Endothelial cell of umbilical vein (primary cell): ENCODE measurements around the gene INSRR. TPM values are rescaled to one million over a fixed set of nuclear protein-coding genes. Genes with fewer than 3 reads are reported as not detected.
A peak's percentile ranks its signal among the peaks of the same experiment; 100 is the strongest.

Source experiments
- BruUV-seq: library from RNA; stranded (reverse); fragments of 400-500 nt; replicated peaks from 2 replicates; lab custom pipeline; 2021; lab: Mats Ljungman, UMichigan
- CTCF ChIA-PET: fragments of 300-600, 350-600 bp; sonication (Branson Sonifier 250); formaldehyde crosslinking; loops from one replicate; lab custom pipeline; 2021; ENCODE audit warnings: antibody characterized with exemption, inconsistent platforms; lab: Charles Lee
- POLR2A ChIA-PET: fragments of 300-600, 350-600 bp; sonication (Branson Sonifier 250); formaldehyde crosslinking; loops from one replicate; lab custom pipeline; 2021; ENCODE audit warnings: antibody characterized with exemption, inconsistent platforms; lab: Charles Lee
- DNase-seq: peaks from one replicate; pipeline ENCODE4 v3.0.0-alpha.2; 2011; ENCODE audit warnings: low read depth, low spot score
- FAIRE-seq: peaks from 2 replicates; lab custom pipeline; 2011; peaks lifted over from hg19 to GRCh38; lab: Jason Lieb, UNC
- H2AFZ ChIP-seq: 2 replicates; pipeline ENCODE4 v1.6.0; 2012; ENCODE audit warnings: low read depth, low read length, control low read depth, inconsistent platforms
- H3K27ac ChIP-seq: 2 replicates; pipeline ENCODE4 v1.5.1; 2011; ENCODE audit warnings: low read depth, mild to moderate bottlenecking, control low read depth, low read length, moderate library complexity; ENCODE audit not compliant: insufficient read depth
- H3K27me3 ChIP-seq, 2 experiments: 2 replicates each; pipeline versions ENCODE4 v1.6.0 to v1.6.1; 2011; ENCODE audit warnings: low read length in 2 of 2, mixed read lengths in 1 of 2; ENCODE audit not compliant: control insufficient read depth in 2 of 2, insufficient read depth in 2 of 2
- H3K36me3 ChIP-seq, 2 experiments: 2 replicates in 1 of 2; 3 replicates in 1 of 2; pipeline ENCODE4 v1.5.1; 2011; ENCODE audit warnings: low read length in 2 of 2, mild to moderate bottlenecking in 1 of 2, moderate library complexity in 1 of 2; ENCODE audit not compliant: control insufficient read depth in 2 of 2, insufficient read depth in 2 of 2; ENCODE audit errors: extremely low read depth in 1 of 2
- H3K4me1 ChIP-seq: 3 replicates; pipeline ENCODE4 v1.5.1; 2011; ENCODE audit warnings: mild to moderate bottlenecking, low read length; ENCODE audit not compliant: control insufficient read depth, insufficient read depth; ENCODE audit errors: extremely low read depth
- H3K4me2 ChIP-seq: 2 replicates; pipeline ENCODE4 v1.6.1; 2011; ENCODE audit warnings: low read length, control low read depth, mixed read lengths; ENCODE audit not compliant: insufficient read depth
- H3K4me3 ChIP-seq, 3 experiments: fragments of 200-600 bp in 1 of 3; sonication (generic), shearing (Covaris generic) in 1 of 3; replicated peaks in 1 of 3; 2 replicates each; pipeline ENCODE4 v1.5.1; 2011 to 2016; ENCODE audit warnings: control low read depth in 3 of 3, low read length in 3 of 3, mild to moderate bottlenecking in 2 of 3, inconsistent platforms in 1 of 3, low read depth in 1 of 3, moderate library complexity in 1 of 3; ENCODE audit not compliant: insufficient read depth in 1 of 3
- H3K79me2 ChIP-seq: 2 replicates; pipeline ENCODE4 v1.6.0; 2012; ENCODE audit warnings: low read length, inconsistent platforms; ENCODE audit not compliant: control insufficient read depth, insufficient read depth
- H3K9ac ChIP-seq: replicated peaks from 2 replicates; pipeline ENCODE3; 2011; ENCODE audit warnings: low read length, control low read depth; ENCODE audit not compliant: insufficient read depth; ENCODE audit errors: extremely low read depth
- H3K9me1 ChIP-seq: replicated peaks from 3 replicates; pipeline ENCODE4 v1.6.0; 2011; ENCODE audit warnings: mild to moderate bottlenecking, low read length; ENCODE audit not compliant: control insufficient read depth, insufficient read depth; ENCODE audit errors: extremely low read depth
- H3K9me3 ChIP-seq: replicated peaks from 2 replicates; pipeline ENCODE4 v1.5.1; 2012; ENCODE audit warnings: low read length, inconsistent platforms; ENCODE audit not compliant: control insufficient read depth, insufficient read depth
- H4K20me1 ChIP-seq: replicated peaks from 2 replicates; pipeline ENCODE3; 2011; ENCODE audit warnings: mild to moderate bottlenecking, low read length; ENCODE audit not compliant: control insufficient read depth, insufficient read depth; ENCODE audit errors: extremely low read depth
- EZH2 ChIP-seq: IDR thresholded peaks from 2 replicates; pipeline ENCODE4 v1.6.1; 2012; ENCODE audit warnings: borderline replicate concordance, low read depth, mild to moderate bottlenecking, moderate library complexity, low read length, inconsistent platforms; ENCODE audit not compliant: severe bottlenecking
- FOS ChIP-seq: IDR thresholded peaks from 2 replicates; pipeline ENCODE4 v1.6.1; 2011; ENCODE audit warnings: mild to moderate bottlenecking, low read length, moderate library complexity, borderline replicate concordance; ENCODE audit not compliant: insufficient read depth
- MYC ChIP-seq: IDR thresholded peaks from one replicate; pipeline ENCODE4 v1.6.1; 2011; ENCODE audit warnings: mild to moderate bottlenecking, low read depth, low read length
- POLR2A ChIP-seq: IDR thresholded peaks from 2 replicates; pipeline ENCODE4 v1.6.1; 2012; ENCODE audit warnings: low read depth, mild to moderate bottlenecking, control low read depth, low read length
- dilution Hi-C: fragments of 300-500 bp; cut with MboI; formaldehyde crosslinking; loops from one replicate; pipeline ENCODE4 v1.15.0; 2019; ENCODE audit warnings: low sequenced_read_pairs; ENCODE audit not compliant: extremely low pct_ligation_motif_present
- intact Hi-C: fragments of 100-400 bp; cut with micrococcal nuclease; formaldehyde crosslinking; loops from one replicate; pipeline ENCODE4 v1.10.0; 2022
- polyA plus RNA-seq, 4 experiments: library from polyadenylated mRNA; depleted of rRNA in 3 of 4; stranded (reverse) in 3 of 4; unstranded in 1 of 4; fragments of >200 nt; gene quantifications; 2 replicates each; pipeline versions ENCODE4 v1.2.1 to v1.2.3, GENCODE V29; 2011 to 2012; ENCODE audit warnings: missing spikeins in 1 of 4
- total RNA-seq: library from RNA; stranded (reverse); gene quantifications from 2 replicates; pipeline ENCODE4 v1.2.3, GENCODE V29; 2021
- TF ChIP-seq, protein P1 (sequence below), 2 donors: IDR thresholded peaks; 1 replicate in 1 of 2; 2 replicates in 1 of 2; pipeline ENCODE4 v1.5.1; 2011; ENCODE audit warnings: low read length in 2 of 2, mild to moderate bottlenecking in 2 of 2, moderate library complexity in 2 of 2, control low read depth in 1 of 2, inconsistent platforms in 1 of 2, low read depth in 1 of 2; ENCODE audit not compliant: insufficient read depth in 1 of 2; ENCODE audit errors: extremely low read depth in 1 of 2

Gene INSRR
- total and polyA plus RNA-seq, 2 donors (not counting 3 experiments of a cell fraction or from before 2014, with no cell fraction given) = not detected

- peaks cover 10% of the 10 kb centered on the region for H3K4me1 ChIP-seq
- dilution Hi-C loops (no loop called here), intact Hi-C loops (no loop called here)
Observed at GRCh38 chr1:156805766-156806511, 53.0 kb downstream of the INSRR start.

More at GRCh38 chr1:156805766-156806511, 53.0 kb downstream of the INSRR start:
- H2AFZ ChIP-seq = no peak overlapping the region
- H3K9ac ChIP-seq = no peak overlapping the region
- H3K9me1 ChIP-seq = no peaks in the 10 kb centered on the region
- POLR2A ChIA-PET = no interaction called here
- CTCF ChIA-PET = interaction anchor here (0.6 to 2.3 kb wide), 8 partner anchors 8 to 277 kb away, joined by 3 to 15 read pairs (median 7); no protein-coding TSS in a partner anchor
- TF ChIP-seq, protein P1, sequence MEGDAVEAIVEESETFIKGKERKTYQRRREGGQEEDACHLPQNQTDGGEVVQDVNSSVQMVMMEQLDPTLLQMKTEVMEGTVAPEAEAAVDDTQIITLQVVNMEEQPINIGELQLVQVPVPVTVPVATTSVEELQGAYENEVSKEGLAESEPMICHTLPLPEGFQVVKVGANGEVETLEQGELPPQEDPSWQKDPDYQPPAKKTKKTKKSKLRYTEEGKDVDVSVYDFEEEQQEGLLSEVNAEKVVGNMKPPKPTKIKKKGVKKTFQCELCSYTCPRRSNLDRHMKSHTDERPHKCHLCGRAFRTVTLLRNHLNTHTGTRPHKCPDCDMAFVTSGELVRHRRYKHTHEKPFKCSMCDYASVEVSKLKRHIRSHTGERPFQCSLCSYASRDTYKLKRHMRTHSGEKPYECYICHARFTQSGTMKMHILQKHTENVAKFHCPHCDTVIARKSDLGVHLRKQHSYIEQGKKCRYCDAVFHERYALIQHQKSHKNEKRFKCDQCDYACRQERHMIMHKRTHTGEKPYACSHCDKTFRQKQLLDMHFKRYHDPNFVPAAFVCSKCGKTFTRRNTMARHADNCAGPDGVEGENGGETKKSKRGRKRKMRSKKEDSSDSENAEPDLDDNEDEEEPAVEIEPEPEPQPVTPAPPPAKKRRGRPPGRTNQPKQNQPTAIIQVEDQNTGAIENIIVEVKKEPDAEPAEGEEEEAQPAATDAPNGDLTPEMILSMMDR (IDR thresholded peaks at IDR 0.05; ENCODE audit: extremely low read depth in 1 of 2, insufficient read depth in 1 of 2, low read depth in 1 of 2, low read length in 2 of 2) = no peak
- TF ChIP-seq POLR2A (no peak), FOS (no peak), MYC (no peak), EZH2 (no peak)
- H3K9me3 ChIP-seq = no peaks in the 10 kb centered on the region
- DNase-seq (peak; percentile 59), FAIRE-seq (no peak)
- H3K27ac ChIP-seq = no peak overlapping the region
- no peak overlapping the region for H3K4me3 ChIP-seq
- no TSS peak for BruUV-seq
- no peaks in the 10 kb centered on the region for H3K79me2 ChIP-seq
- peaks cover 0 to 9% of the 10 kb centered on the region in 2 experiments for H3K36me3 ChIP-seq
- no peaks in the 10 kb centered on the region for H4K20me1 ChIP-seq
- no peaks in the 10 kb centered on the region for H3K27me3 ChIP-seq
- H3K4me2 ChIP-seq = no peak overlapping the region
